ENCODE measurements around the gene GPR17.

The GPR17 gene

DNA sequence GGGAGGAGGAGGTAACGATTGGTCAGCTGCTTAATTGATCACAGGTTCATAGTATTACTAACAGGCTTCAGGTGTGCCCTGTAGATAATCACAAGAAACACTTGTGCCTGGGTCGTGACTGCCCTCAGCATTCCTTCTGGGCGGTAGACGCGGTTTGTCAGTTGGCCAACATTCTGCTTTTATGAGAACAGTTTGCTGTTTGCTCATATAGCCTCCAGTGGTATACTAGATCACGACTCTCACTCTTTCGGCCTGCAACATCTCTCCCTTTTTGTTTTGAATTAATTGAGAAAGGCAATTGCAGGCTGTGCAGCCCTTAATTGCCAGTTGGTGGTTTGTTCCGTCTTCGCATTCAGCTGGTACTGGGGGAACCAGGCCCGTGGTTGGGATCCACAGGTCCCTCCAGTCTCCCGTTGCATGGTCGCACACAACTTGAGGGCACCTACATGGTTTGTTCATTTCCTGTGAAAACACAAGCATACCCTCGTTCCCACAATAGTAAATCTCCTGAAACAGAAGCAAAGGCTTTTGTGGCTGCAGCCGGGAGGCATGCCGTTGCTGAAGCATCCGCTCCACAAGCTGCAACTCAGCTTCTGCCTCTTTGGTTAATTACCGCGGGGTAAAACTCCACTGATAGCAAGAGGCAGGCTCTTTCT lies 30.3 kb upstream of the GPR17 start:
- DNase-seq, result no peak

DNA sequence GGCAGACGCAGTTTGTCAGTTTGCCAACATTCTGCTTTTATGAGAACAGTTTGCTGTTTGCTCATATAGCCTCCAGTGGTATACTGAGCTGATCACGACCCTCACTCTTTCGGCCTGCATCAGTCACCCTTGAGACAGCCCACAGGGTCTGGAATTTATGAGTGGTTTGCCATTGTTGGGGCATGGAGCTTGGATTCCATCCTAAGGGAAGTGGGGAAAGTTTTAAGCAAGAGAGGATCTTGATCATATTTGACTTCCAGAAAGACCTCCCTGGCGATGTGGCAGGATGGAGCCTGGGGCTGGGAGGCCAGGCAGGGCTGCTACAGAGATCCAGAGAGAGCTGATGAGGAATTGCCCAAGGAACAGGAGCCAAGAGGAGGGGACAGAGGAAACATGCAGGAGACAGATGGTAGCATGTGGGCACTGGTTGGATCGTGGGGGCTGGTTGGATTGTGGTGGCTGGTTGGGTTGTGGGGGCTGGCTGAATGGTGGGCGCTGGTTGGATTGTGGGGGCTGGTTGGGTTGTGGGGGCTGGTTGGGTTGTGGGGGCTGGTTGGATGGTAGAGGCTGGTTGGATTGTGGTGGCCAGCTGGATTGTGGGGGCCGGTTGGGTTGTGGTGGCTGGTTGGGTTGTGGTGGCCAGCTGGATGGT lies 27.3 kb upstream of the GPR17 start:
- DNase-seq, result no peak

DNA sequence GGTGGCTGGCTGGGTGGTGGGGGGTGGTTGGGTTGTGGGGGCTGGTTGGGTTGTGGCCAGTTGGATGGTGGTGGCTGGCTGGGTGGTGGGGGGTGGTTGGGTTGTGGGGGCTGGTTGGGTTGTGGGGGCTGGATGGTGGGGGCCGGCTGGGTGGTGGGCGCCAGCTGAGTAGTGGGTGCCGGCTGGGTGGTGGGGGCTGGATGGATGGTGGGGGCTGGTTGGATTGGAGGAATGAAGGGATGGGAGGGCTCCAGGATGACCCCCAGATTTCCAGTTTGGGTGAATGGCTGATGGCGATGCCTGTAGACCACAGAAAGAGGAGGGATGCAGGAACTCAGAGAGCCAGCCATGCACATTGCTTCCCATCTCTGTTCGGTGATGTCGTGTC lies 26.8 kb upstream of the GPR17 start:
- DNase-seq, result no peak

DNA sequence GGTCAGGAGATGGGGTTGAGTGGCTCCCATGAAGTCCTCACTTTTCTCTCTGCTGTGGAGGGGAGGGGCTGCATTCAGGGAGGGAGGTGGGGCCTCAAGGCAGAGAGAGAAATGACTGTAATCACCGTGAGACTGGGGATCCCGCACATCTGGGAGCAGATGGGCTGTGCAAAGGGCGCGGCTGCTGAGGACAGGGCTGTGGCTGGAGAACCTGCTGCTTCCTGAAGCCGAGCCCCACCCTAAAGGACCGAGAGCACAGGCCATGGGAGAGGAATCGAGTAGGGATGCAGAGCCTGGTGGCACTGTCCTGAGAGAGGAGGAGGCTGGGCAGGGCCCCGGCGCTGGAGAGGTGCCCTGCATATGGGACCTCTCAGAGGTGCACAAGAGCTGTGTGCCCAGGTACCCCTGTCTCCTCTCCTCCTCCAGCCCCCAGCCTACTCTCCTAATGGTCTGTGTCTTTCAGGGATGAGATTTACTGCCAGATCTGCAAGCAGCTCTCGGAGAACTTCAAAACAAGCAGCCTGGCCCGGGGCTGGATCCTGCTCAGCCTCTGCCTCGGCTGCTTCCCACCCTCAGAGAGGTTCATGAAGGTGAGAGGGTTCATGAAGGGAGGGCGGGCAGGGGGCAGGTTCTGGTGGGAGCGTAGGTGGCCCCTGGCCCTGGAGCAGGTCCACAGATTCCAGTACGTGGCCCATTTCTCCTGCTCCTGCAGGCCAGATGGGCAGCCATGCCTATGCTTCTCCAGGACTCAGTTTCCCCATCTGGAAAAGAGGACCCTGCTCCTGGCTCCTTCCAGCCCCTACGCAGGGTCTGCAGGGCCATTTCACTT lies 25.9 kb upstream of the GPR17 start:
- DNase-seq, result no peak

DNA sequence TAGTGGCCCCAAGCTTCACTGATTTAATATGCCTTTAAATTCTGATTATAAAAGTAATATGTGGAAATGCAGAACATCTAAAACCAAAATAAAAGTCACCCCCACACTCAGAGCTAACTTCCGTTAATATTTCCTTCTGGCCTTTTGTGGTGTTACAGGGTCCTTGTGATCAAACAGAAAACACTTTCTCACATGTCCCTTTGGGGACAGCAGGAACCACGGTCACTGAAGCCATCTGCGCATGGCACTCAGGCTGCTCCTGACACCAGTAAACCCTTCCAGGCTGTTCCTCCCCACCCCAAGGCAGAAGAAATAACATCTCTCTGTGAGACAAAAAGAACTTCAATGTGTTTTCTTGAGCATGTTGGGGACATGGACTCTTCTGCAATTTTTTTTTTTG lies 25.1 kb upstream of the GPR17 start:
- no peak for DNase-seq

DNA sequence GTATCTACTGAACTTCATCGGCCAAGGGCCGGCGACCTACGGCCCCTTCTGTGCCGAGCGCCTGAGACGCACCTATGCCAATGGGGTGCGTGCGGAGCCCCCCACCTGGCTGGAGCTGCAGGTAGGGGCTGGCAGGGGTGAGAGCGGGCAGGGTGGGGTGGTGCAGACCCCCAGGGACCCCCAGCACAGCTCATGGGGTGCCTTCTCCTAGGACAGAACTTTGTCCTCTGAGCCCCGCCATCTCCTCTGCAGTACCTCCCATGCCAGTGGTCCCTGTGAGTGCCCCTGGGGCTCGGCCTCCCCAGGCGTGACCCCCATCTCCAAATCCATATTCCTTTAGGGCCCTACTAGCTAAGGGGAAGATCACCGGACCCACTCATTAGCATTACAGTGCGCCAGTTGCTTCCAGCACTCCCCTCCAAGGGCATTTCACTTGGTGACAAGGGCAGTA lies 23.9 kb upstream of the GPR17 start:
- no peak for DNase-seq

DNA sequence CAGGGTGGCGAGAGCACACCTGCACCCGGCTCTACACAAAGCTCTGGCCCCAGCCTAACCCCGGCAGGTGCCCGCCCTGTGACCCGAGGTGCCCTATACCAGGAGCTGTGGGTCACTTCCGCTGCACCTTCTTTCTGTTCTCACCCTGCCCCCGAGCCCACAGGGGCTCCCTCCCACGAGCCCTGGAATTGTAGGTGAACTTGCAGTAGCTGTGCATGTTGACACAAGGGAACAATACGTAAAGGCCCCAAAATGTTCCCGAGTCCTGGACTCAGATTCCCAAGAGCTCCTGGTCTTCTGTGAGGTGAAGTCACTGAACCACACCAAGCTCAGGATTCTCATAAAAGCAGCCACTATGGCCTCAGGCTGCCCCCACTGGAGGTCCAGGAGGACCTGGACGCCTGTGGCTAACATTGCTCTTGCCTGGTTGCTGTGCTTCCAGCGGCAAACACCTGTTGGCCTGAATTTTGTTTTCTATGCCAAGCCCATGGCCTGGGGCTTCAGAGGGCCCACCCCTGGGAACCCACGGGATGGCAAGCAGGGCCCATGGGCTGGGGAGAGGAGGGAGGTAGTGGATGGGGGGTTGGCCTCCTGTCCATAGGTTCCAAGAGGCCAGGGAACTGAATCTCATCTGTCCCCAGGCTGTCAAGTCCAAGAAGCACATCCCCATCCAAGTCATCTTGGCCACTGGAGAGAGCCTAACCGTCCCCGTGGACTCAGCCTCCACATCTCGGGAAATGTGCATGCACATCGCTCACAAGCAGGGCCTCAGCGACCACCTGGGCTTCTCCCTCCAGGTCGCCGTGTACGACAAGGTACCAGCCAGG lies 23.2 kb upstream of the GPR17 start:
- DNase-seq, result no peak

DNA sequence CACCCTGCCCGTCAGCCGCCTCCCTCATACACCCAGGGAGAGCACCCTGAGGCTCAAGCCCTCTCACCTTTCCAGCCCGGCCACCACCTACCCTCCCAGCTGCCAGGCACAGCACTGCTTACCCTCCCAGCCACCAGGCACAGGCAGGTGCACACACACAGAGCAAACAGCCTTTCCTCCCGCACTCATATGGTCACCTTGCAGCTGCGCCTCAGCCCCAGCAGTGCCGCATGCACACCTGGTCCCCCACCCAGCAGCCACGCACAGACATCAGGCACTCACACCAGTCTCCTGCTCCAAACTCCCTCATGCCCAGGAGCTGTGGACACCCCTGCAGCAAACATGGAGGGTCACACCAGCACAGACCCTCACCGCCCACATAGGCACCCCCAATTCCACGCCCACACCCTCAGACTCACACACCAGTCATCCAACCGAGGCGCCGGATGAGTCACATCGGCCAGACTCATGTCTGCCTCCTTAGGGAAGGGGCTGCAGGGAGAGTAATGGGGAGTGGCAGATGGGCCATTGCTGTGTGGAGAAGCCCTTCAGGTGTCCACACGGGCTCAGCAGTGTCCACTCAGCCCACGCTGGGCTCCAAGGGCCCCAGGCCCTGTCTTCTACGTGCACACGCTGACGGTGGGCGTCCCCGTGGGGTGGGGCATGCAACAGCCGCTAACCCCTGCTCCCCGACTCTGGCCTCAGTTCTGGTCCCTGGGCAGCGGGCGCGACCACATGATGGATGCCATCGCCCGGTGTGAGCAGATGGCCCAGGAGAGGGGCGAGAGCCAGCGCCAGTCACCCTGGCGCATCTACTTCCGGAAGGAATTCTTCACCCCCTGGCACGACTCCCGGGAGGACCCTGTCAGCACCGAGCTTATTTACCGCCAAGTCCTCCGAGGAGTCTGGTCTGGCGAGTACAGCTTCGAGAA lies 22.3 kb upstream of the GPR17 start:
- no peak for DNase-seq

DNA sequence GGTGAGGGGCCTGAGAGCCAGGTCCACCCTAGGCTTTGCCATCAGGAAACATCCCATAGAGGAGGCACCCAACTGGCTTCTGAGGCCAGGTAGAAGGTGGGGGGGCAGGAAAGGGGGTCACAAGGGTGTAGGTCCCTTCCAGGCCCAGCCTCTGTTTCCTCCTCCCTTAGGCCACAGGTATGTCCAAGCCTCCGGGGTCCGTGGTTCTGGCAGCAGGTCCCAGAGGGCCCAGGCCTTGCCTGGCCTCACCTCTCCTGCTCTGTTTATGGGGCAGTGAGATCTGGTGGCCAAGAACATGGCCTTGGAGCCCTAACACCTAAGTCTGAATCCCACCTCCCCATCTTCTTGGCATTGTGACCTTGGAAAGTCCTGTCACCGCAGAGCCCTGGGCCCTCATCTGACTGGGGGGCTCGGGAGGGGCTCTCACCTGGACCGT lies 21.6 kb upstream of the GPR17 start:
- DNase-seq, result no peak

DNA sequence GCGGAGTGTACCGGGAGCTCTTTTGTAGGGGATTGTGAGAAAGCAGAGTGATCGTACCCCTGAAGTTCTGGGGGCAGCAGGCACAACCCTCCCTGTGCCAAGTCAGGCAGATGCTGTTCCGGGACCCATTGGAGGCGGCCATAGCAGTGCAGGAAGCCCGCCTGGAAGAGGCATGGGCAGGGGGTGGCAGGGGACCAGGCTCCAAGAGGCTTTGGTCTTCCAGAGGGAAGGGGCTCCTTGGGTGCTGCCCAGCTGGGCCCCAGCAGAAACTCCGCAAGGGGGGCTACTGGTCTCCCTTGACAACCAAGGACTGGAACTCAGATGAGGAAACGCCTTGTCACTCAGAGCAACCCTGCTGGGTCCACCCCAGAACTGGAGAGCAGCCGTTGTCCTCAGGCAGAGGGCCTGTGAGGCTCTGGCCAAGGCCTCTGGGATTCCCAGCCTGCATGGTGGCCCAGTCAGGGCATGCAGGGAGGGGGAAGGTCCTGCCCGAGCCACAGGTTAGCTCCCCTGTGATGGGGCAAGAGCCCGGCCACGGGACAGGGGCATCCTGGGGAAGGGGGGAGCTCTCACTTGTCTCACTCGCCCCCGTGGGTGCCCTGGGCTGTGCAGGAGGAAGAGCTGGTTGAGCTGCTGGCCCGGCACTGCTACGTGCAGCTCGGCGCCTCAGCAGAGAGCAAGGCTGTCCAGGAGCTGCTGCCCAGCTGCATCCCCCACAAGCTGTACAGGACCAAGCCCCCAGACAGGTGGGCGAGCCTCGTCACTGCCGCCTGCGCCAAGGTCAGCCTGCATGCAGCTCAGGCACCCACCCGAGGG lies 21.0 kb upstream of the GPR17 start:
- DNase-seq, result no peak

DNA sequence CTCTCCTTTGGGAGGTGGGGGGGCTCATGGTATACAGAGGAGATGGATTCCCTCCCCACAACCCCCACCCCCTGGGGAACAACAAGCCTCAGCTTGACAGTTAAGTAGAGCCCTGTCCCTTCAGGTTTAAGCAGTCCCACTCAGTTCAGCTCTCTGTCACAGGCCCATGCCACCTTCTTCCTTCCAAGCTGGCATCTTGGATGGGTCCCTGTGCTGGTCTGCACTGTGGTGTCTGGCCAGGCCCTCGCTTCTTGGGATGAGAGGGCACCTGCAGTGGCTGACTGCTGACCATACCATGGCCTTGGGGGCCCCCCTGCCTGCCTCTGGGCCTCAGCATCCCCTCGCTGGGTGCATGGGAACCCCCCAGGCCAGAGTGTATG lies 20.4 kb upstream of the GPR17 start:
- DNase-seq, result no peak

DNA sequence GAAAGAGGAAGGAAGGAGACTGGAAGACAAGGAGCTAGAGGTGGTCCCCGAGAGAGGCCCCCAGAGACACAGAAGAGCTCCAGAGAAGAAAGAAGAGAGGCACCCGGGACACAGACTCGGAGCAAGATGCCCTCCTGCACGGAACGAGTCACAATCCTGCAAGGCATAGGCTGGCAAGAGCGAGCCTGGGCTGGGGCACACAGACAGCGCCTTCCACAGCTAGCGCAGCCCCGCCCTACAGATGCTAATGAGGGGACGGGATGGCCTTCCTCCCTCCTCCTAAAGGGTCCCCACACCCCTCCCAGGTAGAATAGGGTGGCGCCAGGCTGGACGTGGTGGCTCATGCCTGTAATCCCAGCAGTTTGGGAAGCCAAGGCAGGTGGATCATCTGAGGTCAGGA lies 19.8 kb upstream of the GPR17 start:
- DNase-seq, result no peak

DNA sequence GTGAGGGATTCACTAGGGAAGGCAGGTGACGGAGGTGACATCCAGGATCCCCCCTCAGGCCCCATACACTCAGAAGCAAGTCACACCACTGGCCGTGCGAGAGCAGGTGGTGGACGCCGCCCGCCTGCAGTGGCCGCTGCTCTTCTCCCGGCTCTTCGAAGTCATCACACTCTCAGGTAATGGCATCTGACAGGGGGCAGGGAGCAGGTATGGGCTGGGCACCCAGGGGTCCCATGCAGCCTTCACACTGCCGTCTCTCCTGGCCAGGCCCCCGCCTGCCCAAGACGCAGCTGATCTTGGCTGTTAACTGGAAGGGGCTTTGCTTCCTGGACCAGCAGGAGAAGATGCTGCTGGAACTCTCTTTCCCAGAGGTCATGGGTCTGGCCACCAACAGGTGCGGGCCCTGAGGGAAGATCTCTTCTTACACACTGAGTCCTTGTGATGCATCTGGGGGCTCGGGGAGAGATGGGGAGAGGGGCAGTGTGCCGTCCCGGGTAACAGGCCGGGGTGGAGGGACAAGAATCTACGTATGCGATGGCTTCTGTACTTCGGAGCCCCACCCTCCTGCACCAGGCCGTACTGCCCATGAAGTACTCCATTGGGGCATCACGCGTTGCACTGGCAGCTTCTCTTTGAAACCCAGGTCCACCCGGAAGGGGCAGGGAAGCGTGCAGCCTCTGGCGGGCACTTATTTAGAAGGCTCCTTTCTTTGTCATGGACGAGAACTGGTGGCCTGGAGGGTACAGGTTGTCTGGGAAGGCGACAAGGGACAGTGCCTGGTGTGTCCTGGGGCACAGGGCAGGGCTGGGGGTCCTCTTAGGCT lies 18.8 kb upstream of the GPR17 start:
- no peak for DNase-seq

DNA sequence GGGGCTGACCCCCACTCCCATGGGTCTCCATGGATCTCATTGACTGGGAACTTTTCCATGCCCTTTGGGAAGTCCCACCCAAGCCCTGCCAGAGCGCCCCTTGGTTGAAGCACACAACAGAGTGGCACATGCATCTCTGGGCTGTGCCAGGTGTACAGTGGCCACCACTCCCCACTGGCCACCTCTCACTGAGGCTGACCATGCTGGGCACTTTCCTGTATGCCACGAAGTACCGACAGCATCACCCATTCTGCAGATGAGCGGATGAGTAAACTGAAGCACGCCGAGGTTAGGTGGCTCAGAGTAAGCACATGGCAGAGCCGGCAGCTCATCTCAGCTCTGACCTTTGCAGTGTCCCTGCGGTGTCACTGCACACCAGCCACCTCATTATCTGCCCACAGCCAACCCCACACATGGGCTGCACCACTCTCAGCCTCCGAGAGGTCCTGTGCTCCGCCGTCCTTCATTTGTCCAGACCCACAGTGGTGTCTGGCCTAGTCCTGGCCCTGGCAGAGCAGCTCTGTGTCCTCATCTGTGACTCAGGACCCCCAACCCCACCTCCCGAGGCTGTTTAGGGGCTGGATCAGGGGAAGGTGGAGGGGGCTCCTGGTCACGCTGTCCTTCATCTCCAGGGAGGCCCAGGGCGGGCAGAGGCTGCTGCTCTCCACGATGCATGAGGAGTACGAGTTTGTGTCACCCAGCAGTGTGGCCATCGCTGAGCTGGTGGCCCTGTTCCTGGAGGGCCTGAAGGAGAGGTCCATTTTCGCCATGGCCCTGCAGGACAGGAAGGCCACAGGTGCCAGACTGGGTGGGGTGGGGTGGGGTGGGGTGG lies 18.0 kb upstream of the GPR17 start:
- DNase-seq, result no peak

DNA sequence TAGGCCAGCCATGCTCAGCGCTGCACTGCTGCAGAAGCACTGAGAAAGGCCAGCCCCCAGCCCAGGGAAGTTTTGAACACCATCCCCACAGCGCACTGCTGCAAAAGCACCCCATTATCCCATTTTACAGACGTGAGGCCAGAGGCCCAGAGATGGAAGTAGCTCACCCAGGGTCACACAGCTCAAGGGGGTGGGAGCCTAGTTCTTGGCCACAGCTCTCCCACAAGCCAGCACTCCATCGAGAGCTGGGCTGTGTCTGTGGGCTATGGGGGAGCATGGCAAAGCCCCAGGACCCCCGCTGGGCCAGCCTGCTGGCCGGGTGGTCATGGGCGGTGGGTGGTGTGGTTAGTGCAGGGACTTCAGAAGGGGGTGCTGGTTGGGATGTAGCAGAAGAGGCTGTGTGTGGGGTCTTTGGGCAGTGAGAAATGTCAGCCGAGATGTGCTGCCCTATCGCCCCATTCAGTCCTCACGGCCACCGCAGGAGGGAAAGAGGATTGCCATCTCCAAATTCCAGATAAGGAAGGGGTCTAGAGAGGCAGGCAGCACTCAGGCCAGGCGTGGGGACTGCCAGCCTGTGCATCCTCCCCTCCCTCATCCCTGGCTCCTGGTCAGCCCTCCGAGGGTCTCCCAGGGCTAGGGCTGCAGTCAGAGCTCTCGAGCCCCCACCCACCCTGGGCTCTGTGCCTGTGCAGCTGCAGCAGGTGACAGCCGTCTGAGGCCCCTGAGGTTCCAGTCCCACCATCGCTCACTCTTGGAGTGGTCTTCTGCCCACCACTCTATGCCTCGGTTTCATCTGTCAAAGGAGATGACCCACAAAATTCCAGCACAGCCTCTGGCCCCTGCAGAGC lies 17.0 kb upstream of the GPR17 start:
- DNase-seq, result no peak

DNA sequence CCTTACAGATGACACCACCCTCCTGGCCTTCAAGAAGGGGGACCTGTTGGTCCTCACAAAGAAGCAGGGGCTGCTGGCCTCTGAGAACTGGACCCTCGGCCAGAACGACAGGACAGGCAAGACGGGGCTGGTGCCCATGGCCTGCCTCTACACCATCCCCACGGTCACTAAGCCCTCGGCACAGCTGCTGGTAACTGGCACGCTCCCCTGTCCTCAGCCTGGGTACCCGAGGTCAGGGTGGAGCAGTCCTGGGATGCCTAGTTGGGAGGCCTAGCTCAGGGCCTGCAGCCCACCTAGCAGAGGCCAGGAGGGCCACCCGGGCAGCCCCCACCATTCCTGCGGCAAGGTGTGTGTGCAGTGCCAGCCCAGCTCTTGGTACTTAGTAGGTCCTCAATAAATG lies 16.3 kb upstream of the GPR17 start:
- no peak for DNase-seq

DNA sequence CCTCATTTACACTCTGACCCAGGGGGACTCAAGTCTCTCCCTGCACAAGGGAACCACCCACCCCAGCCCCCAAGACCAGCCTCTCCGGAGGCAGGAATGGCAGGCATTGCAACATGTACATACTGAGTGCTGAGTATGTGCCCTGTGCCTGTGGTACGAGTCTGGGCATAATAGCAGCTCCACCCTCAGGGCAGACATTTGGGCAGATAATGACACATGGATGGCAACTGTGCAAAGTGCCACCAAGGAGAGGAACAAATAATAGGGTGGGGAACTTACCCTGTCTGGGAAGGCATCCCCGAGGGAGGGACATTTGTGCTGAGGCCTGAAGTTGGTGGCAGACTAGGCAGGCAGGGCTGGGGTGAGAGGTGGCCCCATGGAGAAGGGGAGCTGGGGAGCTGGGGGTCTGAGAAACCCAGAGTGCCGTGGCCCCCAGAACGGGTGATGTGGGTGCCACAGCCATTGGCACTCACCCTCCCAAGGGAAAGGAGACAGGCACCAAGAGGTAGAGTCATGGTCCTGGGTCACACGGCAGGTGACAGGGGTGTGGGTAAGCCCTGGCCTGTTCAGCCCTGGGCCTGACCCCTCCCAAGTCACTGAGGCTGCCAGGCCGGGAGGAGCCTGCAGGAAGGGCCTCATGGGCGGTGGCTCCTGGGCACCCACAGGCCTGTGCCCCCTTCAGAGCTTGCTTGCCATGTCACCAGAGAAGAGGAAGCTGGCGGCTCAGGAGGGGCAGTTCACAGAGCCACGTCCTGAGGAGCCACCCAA lies 15.7 kb upstream of the GPR17 start:
- no peak for DNase-seq

Measured in NCI-H187 (cell line).